Chondrocyte (in vitro differentiated cells): ENCODE measurements around the gene CLEC4F. TPM values are rescaled to one million over a fixed set of nuclear protein-coding genes. Genes with fewer than 3 reads are reported as not detected.

Source experiments
- DNase-seq: peaks from one replicate; pipeline ENCODE4 v3.0.0; 2021; ENCODE audit warnings: mixed read lengths, low spot score
- H3K27ac Mint-ChIP-seq: one replicate; pipeline ENCODE4 v1.8.0; 2021; ENCODE audit warnings: mild to moderate bottlenecking, moderate library complexity, mixed read lengths; ENCODE audit not compliant: unreplicated experiment
- H3K27me3 Mint-ChIP-seq: 2 replicates; pipeline ENCODE4 v1.8.0; 2021; ENCODE audit warnings: low read depth, mixed read lengths
- H3K36me3 Mint-ChIP-seq: 2 replicates; pipeline ENCODE4 v1.8.0; 2021; ENCODE audit warnings: low read depth, mixed read lengths
- H3K4me1 Mint-ChIP-seq: 2 replicates; pipeline ENCODE4 v1.8.0; 2021; ENCODE audit warnings: low read depth, mild to moderate bottlenecking, mixed read lengths
- H3K4me3 Mint-ChIP-seq: one replicate; pipeline ENCODE4 v1.8.0; 2021; ENCODE audit warnings: mild to moderate bottlenecking, moderate library complexity, mixed read lengths; ENCODE audit not compliant: unreplicated experiment
- H3K9me3 Mint-ChIP-seq: 2 replicates; pipeline ENCODE4 v1.8.0; 2021; ENCODE audit warnings: low read depth, mixed read lengths
- total RNA-seq: library from RNA; stranded (reverse); gene quantifications from 3 replicates; pipeline ENCODE4 v1.2.1, GENCODE V29; 2021
- TF ChIP-seq, protein P1 (sequence below): fragments of 200-600 bp; sonication (generic); IDR thresholded peaks from 2 replicates; pipeline ENCODE4 v1.5.0; 2021; ENCODE audit warnings: antibody characterized with exemption, mild to moderate bottlenecking, moderate library complexity

The CLEC4F gene
- total RNA-seq, 1 donor from 2014 or later = not detected

DNA sequence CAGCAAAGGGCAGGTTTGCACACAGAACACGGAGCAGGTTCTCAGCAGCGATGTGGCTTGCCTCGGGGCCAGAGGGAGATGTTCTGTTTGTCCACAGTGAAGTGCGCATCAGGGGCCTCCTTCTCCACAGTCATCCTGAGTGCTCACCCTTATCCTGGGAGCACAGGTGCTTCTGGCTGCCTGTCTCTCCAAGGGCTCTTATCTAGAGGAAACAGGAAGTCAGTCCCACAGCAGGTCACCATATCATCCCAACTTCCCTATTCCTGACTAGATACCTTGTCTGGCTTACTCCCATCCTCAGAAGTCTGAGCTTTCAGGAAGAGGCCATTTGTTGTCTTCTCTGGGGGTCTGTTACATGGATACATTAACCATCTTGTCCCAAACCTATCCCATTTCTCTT, 15.2 kb upstream of the CLEC4F start, which contains the start of gene CD207:
CD207 (minus strand) TSS at position 174 of the 400 bp plus-strand sequence; CDS start at position 134, 40 bp downstream.
- H3K4me3 Mint-ChIP-seq = no peak within 1 kb of the TSS
- peaks cover 22% of the 10 kb centered on the region for H3K27me3 Mint-ChIP-seq
- no peaks in the 10 kb centered on the region for H3K4me1 Mint-ChIP-seq
- no peaks in the 10 kb centered on the region for H3K9me3 Mint-ChIP-seq
- no peak for DNase-seq
- H3K27ac Mint-ChIP-seq = no peak within 1 kb of the TSS
- TF ChIP-seq, protein P1, sequence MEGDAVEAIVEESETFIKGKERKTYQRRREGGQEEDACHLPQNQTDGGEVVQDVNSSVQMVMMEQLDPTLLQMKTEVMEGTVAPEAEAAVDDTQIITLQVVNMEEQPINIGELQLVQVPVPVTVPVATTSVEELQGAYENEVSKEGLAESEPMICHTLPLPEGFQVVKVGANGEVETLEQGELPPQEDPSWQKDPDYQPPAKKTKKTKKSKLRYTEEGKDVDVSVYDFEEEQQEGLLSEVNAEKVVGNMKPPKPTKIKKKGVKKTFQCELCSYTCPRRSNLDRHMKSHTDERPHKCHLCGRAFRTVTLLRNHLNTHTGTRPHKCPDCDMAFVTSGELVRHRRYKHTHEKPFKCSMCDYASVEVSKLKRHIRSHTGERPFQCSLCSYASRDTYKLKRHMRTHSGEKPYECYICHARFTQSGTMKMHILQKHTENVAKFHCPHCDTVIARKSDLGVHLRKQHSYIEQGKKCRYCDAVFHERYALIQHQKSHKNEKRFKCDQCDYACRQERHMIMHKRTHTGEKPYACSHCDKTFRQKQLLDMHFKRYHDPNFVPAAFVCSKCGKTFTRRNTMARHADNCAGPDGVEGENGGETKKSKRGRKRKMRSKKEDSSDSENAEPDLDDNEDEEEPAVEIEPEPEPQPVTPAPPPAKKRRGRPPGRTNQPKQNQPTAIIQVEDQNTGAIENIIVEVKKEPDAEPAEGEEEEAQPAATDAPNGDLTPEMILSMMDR = no peak
- no peaks in the 10 kb centered on the region for H3K36me3 Mint-ChIP-seq

DNA sequence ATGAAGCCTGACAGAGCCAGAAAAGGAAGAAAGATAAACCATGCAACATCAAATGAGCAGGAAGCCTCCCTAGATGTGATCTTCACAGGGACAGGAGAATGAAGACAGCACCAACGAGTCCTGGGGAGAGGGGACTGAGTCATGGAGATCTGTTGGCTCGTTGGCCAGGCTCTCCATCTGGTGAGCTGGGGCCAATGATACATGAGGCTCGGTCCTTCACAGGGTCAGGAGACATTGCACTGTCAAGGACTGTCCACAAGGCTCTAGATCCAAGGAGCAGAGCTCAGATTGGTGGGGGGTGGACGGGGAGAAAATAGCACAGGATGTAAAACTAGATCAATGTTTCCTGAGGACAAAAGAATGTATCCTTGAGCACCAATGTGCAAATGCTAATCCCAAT, 14.5 kb upstream of the CLEC4F start:
- H3K36me3 Mint-ChIP-seq = no peaks in the 10 kb centered on the region
- no peak overlapping the region for H3K27ac Mint-ChIP-seq
- DNase-seq = no peak
- H3K4me1 Mint-ChIP-seq = no peaks in the 10 kb centered on the region
- no peak overlapping the region for H3K4me3 Mint-ChIP-seq
- TF ChIP-seq, protein P1 = no peak
- no peaks in the 10 kb centered on the region for H3K9me3 Mint-ChIP-seq
- H3K27me3 Mint-ChIP-seq = peaks cover 22% of the 10 kb centered on the region

DNA sequence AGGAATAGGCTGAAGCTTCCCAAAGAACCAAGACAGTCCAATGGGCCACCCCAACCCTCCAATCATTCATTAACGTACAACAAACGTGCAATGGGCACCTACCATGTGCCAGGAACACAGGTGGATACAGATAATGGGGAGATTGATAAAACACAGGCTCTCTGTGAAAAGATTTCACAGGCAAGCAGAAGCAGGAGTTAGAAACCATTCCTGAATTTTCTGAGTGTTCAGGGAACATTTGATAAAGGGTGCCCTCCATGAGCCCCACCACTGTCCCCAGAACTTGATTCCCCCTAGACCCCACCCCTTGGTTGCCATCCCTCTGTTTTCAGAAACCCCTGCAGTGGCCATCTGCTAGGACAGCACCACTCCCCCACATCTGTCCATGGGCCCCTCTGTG, 13.7 kb upstream of the CLEC4F start:
- Mint-ChIP-seq H3K4me1 (no peaks in the 10 kb centered on the region), H3K4me3 (no peak overlapping the region), H3K9me3 (no peaks in the 10 kb centered on the region), H3K36me3 (no peaks in the 10 kb centered on the region), H3K27me3 (peaks cover 23% of the 10 kb centered on the region), H3K27ac (no peak overlapping the region)
- TF ChIP-seq, protein P1 = no peak
- DNase-seq = no peak

DNA sequence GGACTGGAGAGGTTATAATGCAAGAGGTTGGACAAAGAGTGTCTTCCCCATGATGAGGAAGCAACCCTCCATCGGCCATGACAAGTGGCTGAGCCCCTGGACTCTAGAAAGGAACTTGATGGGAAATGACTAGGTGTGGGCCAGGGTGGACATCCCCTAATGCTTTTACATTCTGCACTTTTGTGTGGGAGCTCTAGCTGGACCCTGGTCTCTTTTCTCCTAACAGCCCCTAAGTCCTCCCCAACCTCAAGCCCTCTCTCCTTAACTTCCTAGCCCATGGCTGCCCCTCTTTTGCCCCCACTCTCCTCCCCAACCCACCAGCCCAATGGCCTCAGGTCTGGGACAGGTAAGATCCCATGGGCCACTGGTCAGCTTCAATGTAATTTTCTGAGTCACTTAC, 12.8 kb upstream of the CLEC4F start:
- no peak overlapping the region for H3K27ac Mint-ChIP-seq
- no peak overlapping the region for H3K4me3 Mint-ChIP-seq
- no peak for DNase-seq
- H3K36me3 Mint-ChIP-seq = no peaks in the 10 kb centered on the region
- no peaks in the 10 kb centered on the region for H3K9me3 Mint-ChIP-seq
- no peaks in the 10 kb centered on the region for H3K4me1 Mint-ChIP-seq
- peaks cover 26% of the 10 kb centered on the region for H3K27me3 Mint-ChIP-seq
- TF ChIP-seq, protein P1 = no peak

DNA sequence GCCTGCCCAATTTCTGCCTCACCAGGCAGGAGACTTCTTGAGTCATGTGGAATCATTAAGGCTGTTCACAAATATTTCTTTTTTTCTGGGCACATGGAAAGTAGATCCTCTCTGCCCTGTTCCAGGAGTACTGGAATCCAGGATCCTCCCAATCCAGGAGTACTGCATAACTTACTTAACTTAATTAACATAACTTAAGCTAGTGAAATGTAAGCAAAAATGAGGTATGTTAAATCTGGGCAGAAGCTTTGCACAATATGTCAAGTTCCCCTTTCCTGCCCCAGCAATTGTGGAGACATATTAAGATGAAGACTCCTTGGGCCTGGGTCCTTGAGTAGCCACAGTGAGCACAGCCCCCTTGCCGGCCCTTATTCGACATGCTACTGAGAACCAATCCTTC, 12.0 kb upstream of the CLEC4F start:
- no peak overlapping the region for H3K27ac Mint-ChIP-seq
- no peak for DNase-seq
- peaks cover 26% of the 10 kb centered on the region for H3K27me3 Mint-ChIP-seq
- no peak overlapping the region for H3K4me3 Mint-ChIP-seq
- H3K36me3 Mint-ChIP-seq = no peaks in the 10 kb centered on the region
- TF ChIP-seq, protein P1 = no peak
- no peaks in the 10 kb centered on the region for H3K9me3 Mint-ChIP-seq
- no peaks in the 10 kb centered on the region for H3K4me1 Mint-ChIP-seq
